HCT116 (cell line): ENCODE data around the gene BEND7.

Experiments
- ATF3 ChIP-seq: IDR thresholded peaks from 2 replicates; pipeline ENCODE4 v1.6.1; 2012
- CTCF ChIP-seq, 3 experiments: fragments of 200-600 bp in 1 of 3; sonication (generic) in 1 of 3; IDR thresholded peaks in 2 of 3; conservative IDR thresholded peaks in 1 of 3; 2 replicates each; pipeline ENCODE4 v1.5.1; 2012 to 2017; ENCODE audit warnings: low read depth in 2 of 3, low read length in 2 of 3, antibody characterized with exemption in 1 of 3, borderline replicate concordance in 1 of 3, control low read depth in 1 of 3, mild to moderate bottlenecking in 1 of 3, mixed read lengths in 1 of 3, mixed run types in 1 of 3, moderate library complexity in 1 of 3; ENCODE audit not compliant: insufficient read depth in 1 of 3
- POLR2A ChIP-seq: IDR thresholded peaks from 2 replicates; pipeline ENCODE4 v1.7.0; 2011; ENCODE audit warnings: borderline replicate concordance; ENCODE audit not compliant: insufficient read depth, insufficient read length; ENCODE audit errors: extremely low read depth
- RAD21 ChIP-seq: IDR thresholded peaks from 2 replicates; pipeline ENCODE4 v1.6.1; 2012; ENCODE audit warnings: low read depth, mild to moderate bottlenecking
- TCF7L2 ChIP-seq: IDR thresholded peaks from 2 replicates; pipeline ENCODE4 v1.7.0; 2011; ENCODE audit warnings: borderline replicate concordance, inconsistent platforms; ENCODE audit not compliant: insufficient read depth, insufficient read length; ENCODE audit errors: extremely low read depth
- ZNF274 ChIP-seq: fragments of 200-500 bp; sonication (Bioruptor generic); IDR thresholded peaks from 2 replicates; pipeline ENCODE4 v1.6.1; 2014; ENCODE audit warnings: mild to moderate bottlenecking, low read depth, low read length, inconsistent platforms

DNA sequence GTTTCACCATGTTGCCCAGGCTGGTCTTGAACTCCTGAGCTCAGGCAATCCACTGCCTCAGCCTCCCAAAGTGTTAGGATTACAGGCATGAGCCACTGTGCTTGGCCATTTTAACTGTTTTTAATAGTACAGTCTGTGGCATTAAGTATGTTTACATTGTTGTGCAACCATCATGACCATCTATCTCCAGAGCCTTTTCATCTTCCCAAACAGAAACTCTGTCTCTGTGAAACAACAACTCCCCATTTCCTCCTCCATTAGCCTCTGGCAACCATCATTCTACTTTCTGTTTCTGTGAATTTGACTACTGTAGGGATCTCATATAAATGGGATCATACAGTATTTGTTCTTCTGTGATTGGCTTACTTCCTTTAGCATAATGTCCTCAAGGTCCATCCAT lies 132.4 kb downstream of the BEND7 start:
- TF ChIP-seq ATF3 (no peak), TCF7L2 (no peak), POLR2A (no peak), RAD21 (no peak), CTCF (IDR thresholded peaks at IDR 0.05 in 2 of 3, conservative IDR thresholded peaks at IDR 0.05 in 1 of 3; ENCODE audit: borderline replicate concordance in 1 of 3, insufficient read depth in 1 of 3, low read depth in 2 of 3, low read length in 2 of 3) (no peak), ZNF274 (no peak)
